ENCODE measurements around the gene CBR3.

GRCh38 chr21:36089946-36090345, 44.9 kb upstream of the CBR3 start:
- TF ChIP-seq CTCF (conservative IDR thresholded peaks at IDR 0.05; ENCODE audit: low read length) (no peak), EZH2phosphoT487 (IDR thresholded peaks at IDR 0.05; ENCODE audit: borderline replicate concordance) (no peak)

Data from Loucy (cell line).